NCI-H2227 treated with DMSO at 0.1 percent for 48 hours (cell line): Measurements from ENCODE around the gene RNF41.
"Not testable (repeated sequence)": the region's sequence is repeated elsewhere in the genome, so short reads cannot be mapped to it uniquely, and the experiment has no call there.

Experiments used
- DNase-seq: peaks from one replicate; lab custom pipeline; 2025; lab: John Stamatoyannopoulos, UW

RNF41 gene

GRCh38 chr12:56208006-56208405 lies 13.7 kb downstream of the RNF41 start:
- DNase-seq = no peak

- peak; percentile 25 for DNase-seq
Measured at GRCh38 chr12:56206452-56207166, 15.1 kb downstream of the RNF41 start.

- DNase-seq = no peak
Measured at GRCh38 chr12:56205445-56205844, 16.3 kb downstream of the RNF41 start.

GRCh38 chr12:56204275-56204674 lies 17.4 kb downstream of the RNF41 start:
- no peak for DNase-seq

- no peak for DNase-seq
Measured at GRCh38 chr12:56202838-56203237, 18.9 kb downstream of the RNF41 start.

GRCh38 chr12:56202366-56202765 lies 19.4 kb downstream of the RNF41 start:
- no peak for DNase-seq

- no peak for DNase-seq
Measured at GRCh38 chr12:56198836-56199235, 22.9 kb downstream of the RNF41 start.

- DNase-seq = no peak
Measured at GRCh38 chr12:56197921-56198635, 23.6 kb downstream of the RNF41 start.

GRCh38 chr12:56196818-56197550 lies 24.7 kb downstream of the RNF41 start:
- DNase-seq = not testable (repeated sequence)

- DNase-seq = peak; percentile 43
Measured at GRCh38 chr12:56193025-56193578, 28.6 kb downstream of the RNF41 start.

- no peak for DNase-seq
Measured at GRCh38 chr12:56192582-56192981, 29.1 kb downstream of the RNF41 start.

GRCh38 chr12:56190695-56191155 lies 31.0 kb downstream of the RNF41 start:
- DNase-seq = no peak

GRCh38 chr12:56189918-56190694 lies 31.6 kb downstream of the RNF41 start:
- DNase-seq = peak; percentile 80

GRCh38 chr12:56189099-56189917 lies 32.4 kb downstream of the RNF41 start, which contains the start of gene SMARCC2:
Gene SMARCC2 (minus strand): TSS chr12:56189483. CDS start chr12:56189461, 22 bp downstream.
- peak; percentile 70 for DNase-seq

- DNase-seq = no peak
Measured at GRCh38 chr12:56188778-56189098, 33.0 kb downstream of the RNF41 start.

GRCh38 chr12:56188131-56188777 lies 33.5 kb downstream of the RNF41 start:
- DNase-seq = no peak

- DNase-seq = no peak
Measured at GRCh38 chr12:56186957-56187356, 34.8 kb downstream of the RNF41 start.

- no peak for DNase-seq
Measured at GRCh38 chr12:56178347-56178746, 43.4 kb downstream of the RNF41 start.

- no peak for DNase-seq
Measured at GRCh38 chr12:56172839-56173238, 48.9 kb downstream of the RNF41 start.

GRCh38 chr12:56169229-56169759 lies 52.4 kb downstream of the RNF41 start:
- no peak for DNase-seq
